Coronary artery (tissue), 2 donors: ENCODE measurements around the gene ZSCAN10.
A peak's percentile ranks its signal among the peaks of the same experiment; 100 is the strongest.

Experiments used
- DNase-seq: peaks from one replicate; pipeline ENCODE4 v3.0.0-alpha.2; 2017; ENCODE audit warnings: low spot score
- H3K27ac ChIP-seq, 2 donors: fragments of 200-600 bp; sonication (generic); one replicate each; pipeline ENCODE4 v1.5.1; 2016 to 2019
- H3K4me3 ChIP-seq: fragments of 200-600 bp; sonication (generic); 2 replicates; pipeline ENCODE4 v1.5.1; 2016; ENCODE audit warnings: mild to moderate bottlenecking, moderate library complexity
- CTCF ChIP-seq: fragments of 200-600 bp; sonication (generic); IDR thresholded peaks from one replicate; pipeline ENCODE4 v1.5.1; 2019; ENCODE audit warnings: antibody characterized with exemption

Gene ZSCAN10

GRCh38 chr16:3063625-3064386, 35.3 kb downstream of the ZSCAN10 start:
- Histone ChIP-seq H3K27ac (no peak overlapping the region), H3K4me3 (no peak overlapping the region)
- no peak for TF ChIP-seq CTCF
- DNase-seq = no peak

GRCh38 chr16:3062553-3062952, 36.5 kb downstream of the ZSCAN10 start:
- no peak for TF ChIP-seq CTCF
- Histone ChIP-seq H3K4me3 (no peak overlapping the region), H3K27ac (no peak overlapping the region)
- DNase-seq = no peak

- no peak overlapping the region for H3K27ac ChIP-seq
- no peak overlapping the region for H3K4me3 ChIP-seq
- no peak for TF ChIP-seq CTCF
- no peak for DNase-seq
Measured at GRCh38 chr16:3060339-3061127, 38.6 kb downstream of the ZSCAN10 start.

DNA sequence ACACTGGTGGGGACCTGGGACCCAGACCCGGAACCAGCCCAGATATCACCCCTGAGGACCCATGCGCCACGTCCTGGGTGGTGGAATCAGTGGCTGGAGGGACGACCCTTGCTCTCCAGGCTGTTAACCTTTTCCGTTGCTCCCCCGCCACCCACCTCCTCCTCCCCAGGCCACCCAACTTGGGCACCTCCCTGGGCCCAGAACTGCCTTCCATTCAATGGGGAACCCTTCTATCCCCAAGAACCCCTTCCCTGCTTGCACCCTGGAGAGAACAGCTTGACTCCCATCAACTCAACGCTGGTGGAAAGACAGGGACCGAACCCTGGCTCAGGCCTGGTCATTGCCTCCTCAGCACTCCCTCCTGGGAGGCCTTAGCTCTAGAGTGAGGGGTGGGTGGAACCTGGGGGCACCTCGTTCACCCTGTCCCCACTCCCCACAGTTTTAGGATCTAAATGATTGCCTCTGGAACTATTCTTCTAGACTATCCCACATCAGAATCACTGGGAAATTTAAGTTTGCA, 39.3 kb downstream of the ZSCAN10 start:
- H3K4me3 ChIP-seq = peak overlapping the region; percentile 91
- peak overlapping the region; percentile 26 to 80 for H3K27ac ChIP-seq
- no peak for TF ChIP-seq CTCF
- no peak for DNase-seq

DNA sequence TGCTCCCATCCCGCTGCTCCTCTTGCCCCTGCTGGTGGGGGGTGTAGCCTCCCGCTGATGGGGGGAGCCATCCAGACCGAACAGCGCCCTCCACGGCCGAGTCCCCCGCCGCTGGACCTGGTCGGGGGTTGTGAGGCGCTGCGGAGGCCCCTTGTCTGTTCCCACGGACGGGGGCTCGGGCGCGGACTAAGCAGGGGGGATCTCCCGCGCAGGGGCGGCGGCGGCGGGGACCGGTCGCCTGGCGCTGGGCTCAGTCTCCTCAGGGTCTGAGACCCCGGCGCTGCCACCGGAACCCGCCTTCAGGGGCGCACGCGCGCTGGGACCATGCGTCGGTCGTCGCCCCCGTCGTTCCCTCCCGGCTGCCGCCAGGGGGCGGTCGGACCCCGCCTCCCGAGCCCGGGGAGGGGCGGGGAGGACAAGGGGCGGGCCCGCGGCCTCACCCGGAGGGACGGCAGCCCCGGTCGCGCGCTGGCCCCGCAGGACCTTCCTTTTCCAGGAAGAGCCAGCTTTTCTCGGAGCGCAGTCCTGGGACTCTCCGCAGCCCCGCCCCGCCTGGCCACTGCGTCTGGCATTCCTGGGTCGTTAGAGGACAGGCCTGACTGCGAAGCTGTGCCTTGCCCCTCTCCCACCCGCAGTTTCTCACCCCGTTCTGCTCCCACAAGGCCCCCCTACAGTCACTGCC, 39.9 kb downstream of the ZSCAN10 start:
- H3K27ac ChIP-seq = peak overlapping the region; percentile 44 to 80
- peak; percentile 90 for DNase-seq
- H3K4me3 ChIP-seq = peak overlapping the region; percentile 91
- TF ChIP-seq CTCF = peak; percentile 93

DNA sequence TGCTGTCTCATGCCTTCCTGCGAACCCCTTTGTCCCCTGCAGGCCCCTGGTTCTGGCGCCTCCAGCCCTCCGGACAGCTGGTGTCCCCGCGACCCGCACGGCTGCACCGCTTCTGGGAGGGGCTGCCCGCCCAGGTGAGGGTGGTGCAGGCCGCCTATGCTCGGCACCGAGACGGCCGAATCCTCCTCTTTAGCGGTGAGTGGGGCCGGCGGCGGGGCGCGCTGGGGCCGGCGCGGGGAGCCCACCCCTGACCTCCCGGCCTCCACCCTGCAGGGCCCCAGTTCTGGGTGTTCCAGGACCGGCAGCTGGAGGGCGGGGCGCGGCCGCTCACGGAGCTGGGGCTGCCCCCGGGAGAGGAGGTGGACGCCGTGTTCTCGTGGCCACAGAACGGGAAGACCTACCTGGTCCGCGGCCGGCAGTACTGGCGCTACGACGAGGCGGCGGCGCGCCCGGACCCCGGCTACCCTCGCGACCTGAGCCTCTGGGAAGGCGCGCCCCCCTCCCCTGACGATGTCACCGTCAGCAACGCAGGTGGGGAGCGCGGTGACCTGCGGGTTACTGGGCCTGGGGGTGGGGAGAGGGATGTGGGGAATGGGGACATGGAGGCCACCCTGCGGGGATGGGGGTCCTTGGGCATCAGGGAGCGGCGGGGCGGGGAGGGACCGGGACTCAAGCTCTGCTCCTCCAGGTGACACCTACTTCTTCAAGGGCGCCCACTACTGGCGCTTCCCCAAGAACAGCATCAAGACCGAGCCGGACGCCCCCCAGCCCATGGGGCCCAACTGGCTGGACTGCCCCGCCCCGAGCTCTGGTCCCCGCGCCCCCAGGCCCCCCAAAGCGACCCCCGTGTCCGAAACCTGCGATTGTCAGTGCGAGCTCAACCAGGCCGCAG, 40.7 kb downstream of the ZSCAN10 start:
- peak overlapping the region; percentile 44 to 80 for H3K27ac ChIP-seq
- no peak for DNase-seq

More for the DNA sequence above, 40.7 kb downstream of the ZSCAN10 start:
- H3K4me3 ChIP-seq = peak overlapping the region; percentile 91
- TF ChIP-seq CTCF = no peak
